ENCODE data around the gene MTOR.
"Not testable (repeated sequence)": the region's sequence is repeated elsewhere in the genome, so short reads cannot be mapped to it uniquely, and the experiment has no call there.

The MTOR gene

DNA sequence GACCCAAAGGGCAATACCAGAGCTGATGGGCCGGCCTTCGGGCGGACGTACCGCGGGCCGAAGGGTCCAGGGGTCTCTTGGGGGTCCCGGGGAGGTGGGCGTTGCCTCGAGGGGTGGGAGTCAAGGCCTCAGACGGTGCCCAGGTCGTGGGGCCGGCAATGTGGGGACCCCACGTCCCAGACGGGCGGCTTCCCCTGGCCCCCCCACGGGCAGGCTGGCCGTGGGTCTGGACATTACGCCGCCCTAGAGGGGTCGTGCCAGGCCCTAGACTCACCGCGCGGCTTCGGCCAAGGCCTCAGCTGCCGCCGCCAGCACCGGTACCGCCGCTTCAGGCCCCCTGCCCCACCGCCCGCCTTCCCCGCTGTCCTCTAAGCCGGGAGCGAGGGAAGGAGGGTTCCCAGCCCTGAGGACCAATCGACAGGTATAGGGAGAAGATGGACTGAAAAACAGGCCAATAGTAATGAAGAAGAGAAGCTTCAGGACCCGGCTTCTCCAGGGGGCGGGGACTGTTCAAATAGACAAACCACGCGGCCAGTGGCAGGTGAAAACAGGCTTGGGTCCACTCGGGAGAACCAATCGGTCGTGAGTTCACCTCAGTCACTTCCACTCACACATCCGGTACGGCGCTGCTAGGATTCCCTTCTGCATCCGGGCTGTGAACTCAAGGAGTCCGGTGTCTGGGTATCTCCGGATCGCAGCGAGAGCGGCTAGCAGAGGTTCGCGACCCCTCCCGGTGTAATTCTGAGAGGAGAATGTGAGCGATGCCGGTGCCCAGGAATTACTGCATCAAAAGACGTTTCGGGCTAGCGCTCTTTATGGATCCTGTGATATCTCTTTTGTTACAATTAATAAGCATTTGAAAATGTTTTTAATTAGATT, at the start of gene MTOR:
MTOR (minus strand) TSS at position 381 of the 879 bp plus-strand sequence. CDS start 3,142 bp downstream, outside the sequence.
- H3K27ac ChIP-seq: no peak within 1 kb of the TSS

DNA sequence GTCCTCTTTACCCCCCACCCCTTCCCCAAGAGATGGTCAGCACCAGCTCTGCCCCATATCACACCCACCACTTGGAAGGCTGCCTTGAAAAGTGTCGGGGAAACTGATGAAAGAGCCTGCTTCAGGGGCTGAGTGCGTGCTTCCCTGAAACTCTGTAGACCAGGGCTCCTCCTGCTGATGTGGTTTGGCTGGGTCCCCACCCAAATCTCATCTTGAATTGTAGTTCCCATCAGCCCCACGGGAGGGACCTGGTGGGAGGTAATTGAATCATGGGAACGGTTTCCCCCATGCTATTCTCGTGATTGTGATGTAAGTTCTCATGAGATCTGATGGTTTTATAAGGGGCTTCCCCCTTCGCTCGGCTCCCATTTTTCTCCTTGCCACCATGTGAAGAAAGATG, 47.0 kb upstream of the MTOR start:
- TF ChIP-seq POLR2AphosphoS5 (IDR thresholded peaks at IDR 0.05; ENCODE audit: borderline replicate concordance, low read depth, low read length): no peak
- no peak for TF ChIP-seq FOXP2 (optimal IDR thresholded peaks at IDR 0.05; ENCODE audit: control extremely low read depth, extremely low read length, insufficient read depth)
- no peak for TF ChIP-seq EZH2 (IDR thresholded peaks at IDR 0.05)
- no peaks in the 10 kb centered on the region for H3K9me3 ChIP-seq (ENCODE audit: low read depth, low read length)

More for the DNA sequence above, at the start of gene MTOR:
- peak within 1 kb of the TSS; percentile 95 for H3K9ac ChIP-seq (ENCODE audit: insufficient read length)
- H3K9me3 ChIP-seq (ENCODE audit: low read depth, low read length): no peaks in the 10 kb centered on the region
- TF ChIP-seq FOXP2 (optimal IDR thresholded peaks at IDR 0.05; ENCODE audit: control extremely low read depth, extremely low read length, insufficient read depth) (peak; percentile 85), POLR2AphosphoS5 (IDR thresholded peaks at IDR 0.05; ENCODE audit: borderline replicate concordance, low read depth, low read length) (peak; percentile 89), EZH2 (IDR thresholded peaks at IDR 0.05) (no peak)
- peak within 1 kb of the TSS; percentile 95 for H3K4me3 ChIP-seq
- DNase-seq (ENCODE audit: low read depth, low spot score): peak; percentile 97
- peaks cover 19% of the 10 kb centered on the region for H3K36me3 ChIP-seq (ENCODE audit: insufficient read depth, low read length)

DNA sequence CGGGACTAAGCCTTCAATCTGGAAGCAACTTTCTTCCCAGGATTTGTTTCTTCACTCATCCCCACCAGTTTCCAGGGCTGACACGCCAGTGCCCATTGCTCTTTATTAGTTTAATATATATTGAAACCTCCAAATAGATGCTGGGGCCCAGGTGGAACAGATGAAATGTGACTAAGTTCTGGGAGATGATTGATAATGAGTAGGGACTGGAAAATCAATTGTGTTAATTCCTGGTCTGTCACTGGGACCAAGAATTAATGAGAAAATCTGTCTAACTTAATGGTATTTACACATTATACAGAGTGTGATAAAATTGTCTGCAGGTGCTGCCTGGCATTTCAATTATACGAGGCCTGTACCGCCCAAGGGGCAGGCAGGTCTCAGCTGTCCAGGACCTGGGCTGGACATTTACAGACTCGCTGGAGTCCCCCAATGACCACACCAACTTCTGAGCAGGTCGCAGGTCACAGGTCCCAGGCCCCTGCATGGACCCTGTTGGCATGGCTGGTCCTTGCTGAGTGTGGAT, 46.4 kb upstream of the MTOR start:
- TF ChIP-seq FOXP2 (optimal IDR thresholded peaks at IDR 0.05; ENCODE audit: control extremely low read depth, extremely low read length, insufficient read depth): no peak
- TF ChIP-seq POLR2AphosphoS5 (IDR thresholded peaks at IDR 0.05; ENCODE audit: borderline replicate concordance, low read depth, low read length): no peak
- no peak for TF ChIP-seq EZH2 (IDR thresholded peaks at IDR 0.05)
- no peaks in the 10 kb centered on the region for H3K36me3 ChIP-seq (ENCODE audit: insufficient read depth, low read length)
- no peak for DNase-seq (ENCODE audit: low read depth, low spot score)
- no peak overlapping the region for H3K27ac ChIP-seq
- no peak overlapping the region for H3K9ac ChIP-seq (ENCODE audit: insufficient read length)
- H3K4me3 ChIP-seq: no peak overlapping the region
- no peaks in the 10 kb centered on the region for H3K9me3 ChIP-seq (ENCODE audit: low read depth, low read length)

More for the DNA sequence above, 47.0 kb upstream of the MTOR start:
- no peak overlapping the region for H3K27ac ChIP-seq
- no peak for DNase-seq (ENCODE audit: low read depth, low spot score)
- no peak overlapping the region for H3K4me3 ChIP-seq
- no peak overlapping the region for H3K9ac ChIP-seq (ENCODE audit: insufficient read length)
- H3K36me3 ChIP-seq (ENCODE audit: insufficient read depth, low read length): no peaks in the 10 kb centered on the region

DNA sequence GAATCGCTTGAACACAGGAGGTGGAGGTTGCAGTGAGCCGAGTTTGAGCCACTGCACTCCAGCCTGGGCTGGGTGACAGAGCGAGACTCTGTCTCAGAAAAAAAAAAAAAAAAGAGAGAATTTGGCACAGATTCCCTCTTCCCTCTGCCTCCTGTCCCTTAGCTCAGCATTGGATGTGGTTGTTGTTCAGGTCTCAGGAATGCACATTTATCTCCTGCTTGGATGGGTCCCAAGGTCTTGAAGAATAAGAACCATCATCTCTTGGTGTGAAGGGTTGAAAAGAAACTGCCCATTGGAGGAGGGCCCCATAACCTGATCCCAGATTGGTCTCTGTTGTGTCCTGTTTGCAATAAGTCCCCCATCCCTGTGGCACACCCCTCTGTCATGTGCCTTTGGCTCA, 45.5 kb upstream of the MTOR start:
- Histone ChIP-seq H3K9ac (ENCODE audit: insufficient read length) (no peak overlapping the region), H3K36me3 (ENCODE audit: insufficient read depth, low read length) (no peaks in the 10 kb centered on the region), H3K9me3 (ENCODE audit: low read depth, low read length) (no peaks in the 10 kb centered on the region), H3K27ac (no peak overlapping the region), H3K4me3 (no peak overlapping the region)
- no peak for TF ChIP-seq FOXP2 (optimal IDR thresholded peaks at IDR 0.05; ENCODE audit: control extremely low read depth, extremely low read length, insufficient read depth)
- no peak for TF ChIP-seq EZH2 (IDR thresholded peaks at IDR 0.05)
- TF ChIP-seq POLR2AphosphoS5 (IDR thresholded peaks at IDR 0.05; ENCODE audit: borderline replicate concordance, low read depth, low read length): no peak
- DNase-seq (ENCODE audit: low read depth, low spot score): no peak

DNA sequence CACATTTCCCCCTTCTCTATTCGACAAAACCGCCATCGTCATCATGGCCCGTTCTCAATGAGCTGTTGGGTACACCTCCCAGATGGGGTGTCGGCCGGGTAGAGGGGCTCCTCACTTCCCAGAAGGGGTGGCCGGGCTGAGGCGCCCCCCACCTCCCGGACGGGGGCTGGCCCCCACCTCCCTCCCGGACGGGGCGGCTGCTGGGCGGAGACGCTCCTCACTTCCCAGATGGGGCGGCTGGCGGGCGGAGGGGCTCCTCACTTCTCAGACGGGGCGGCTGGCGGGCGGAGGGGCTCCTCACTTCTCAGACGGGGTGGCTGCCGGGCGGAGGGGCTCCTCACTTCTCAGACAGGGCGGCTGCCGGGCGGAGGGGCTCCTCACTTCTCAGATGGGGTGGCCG, 43.2 kb upstream of the MTOR start:
- not testable (repeated sequence) for H3K36me3 ChIP-seq (ENCODE audit: insufficient read depth, low read length); H3K27ac ChIP-seq; H3K9me3 ChIP-seq (ENCODE audit: low read depth, low read length); DNase-seq (ENCODE audit: low read depth, low spot score); H3K4me3 ChIP-seq; H3K9ac ChIP-seq (ENCODE audit: insufficient read length)

DNA sequence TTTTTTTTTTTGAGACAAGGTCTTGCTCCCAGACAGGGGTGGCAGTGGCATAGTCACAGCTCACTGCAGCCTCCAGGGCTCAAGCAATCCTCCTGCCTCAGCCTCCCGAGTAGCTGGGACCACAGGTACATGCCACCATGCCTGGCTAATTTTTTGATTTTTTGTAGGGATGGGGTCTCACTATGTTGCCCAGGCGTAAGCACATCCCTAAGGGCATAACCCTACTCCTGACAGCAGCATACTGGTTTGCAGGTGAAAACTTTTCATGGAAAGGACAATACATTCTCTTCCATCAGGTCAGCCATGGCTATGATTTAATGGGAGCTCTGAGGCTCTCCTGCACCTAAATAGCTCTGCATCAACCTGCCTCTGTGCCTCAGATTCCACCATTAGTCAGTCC, 40.0 kb upstream of the MTOR start:
- Histone ChIP-seq H3K36me3 (ENCODE audit: insufficient read depth, low read length) (no peaks in the 10 kb centered on the region), H3K27ac (no peak overlapping the region), H3K9ac (ENCODE audit: insufficient read length) (no peak overlapping the region), H3K4me3 (no peak overlapping the region), H3K9me3 (ENCODE audit: low read depth, low read length) (no peaks in the 10 kb centered on the region)
- TF ChIP-seq EZH2 (IDR thresholded peaks at IDR 0.05) (no peak), FOXP2 (optimal IDR thresholded peaks at IDR 0.05; ENCODE audit: control extremely low read depth, extremely low read length, insufficient read depth) (no peak), POLR2AphosphoS5 (IDR thresholded peaks at IDR 0.05; ENCODE audit: borderline replicate concordance, low read depth, low read length) (no peak)
- DNase-seq (ENCODE audit: low read depth, low spot score): no peak

DNA sequence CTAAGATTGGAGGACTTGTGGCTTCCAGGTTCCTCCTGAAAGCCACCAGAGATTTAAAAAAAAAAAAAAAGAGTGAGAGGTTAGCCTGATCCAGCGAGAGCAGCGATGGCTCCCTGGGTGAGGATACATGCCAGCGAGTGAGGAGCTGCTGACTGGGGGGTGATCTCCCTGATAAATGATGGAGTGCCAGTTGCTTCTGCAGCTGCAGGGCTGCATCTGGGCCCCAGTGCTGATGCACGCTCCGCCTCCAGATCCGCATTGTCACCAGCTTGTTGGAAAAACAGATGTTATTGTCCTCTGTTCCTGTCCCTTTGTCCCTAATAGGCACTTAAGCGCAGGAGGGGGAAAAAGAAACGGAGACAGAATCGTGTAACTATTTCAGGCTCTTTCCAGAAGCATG, 39.2 kb upstream of the MTOR start:
- no peak for TF ChIP-seq FOXP2 (optimal IDR thresholded peaks at IDR 0.05; ENCODE audit: control extremely low read depth, extremely low read length, insufficient read depth)
- no peak for TF ChIP-seq POLR2AphosphoS5 (IDR thresholded peaks at IDR 0.05; ENCODE audit: borderline replicate concordance, low read depth, low read length)
- no peak for TF ChIP-seq EZH2 (IDR thresholded peaks at IDR 0.05)
- Histone ChIP-seq H3K4me3 (no peak overlapping the region), H3K36me3 (ENCODE audit: insufficient read depth, low read length) (no peaks in the 10 kb centered on the region), H3K27ac (no peak overlapping the region), H3K9ac (ENCODE audit: insufficient read length) (no peak overlapping the region), H3K9me3 (ENCODE audit: low read depth, low read length) (no peaks in the 10 kb centered on the region)
- DNase-seq (ENCODE audit: low read depth, low spot score): no peak

DNA sequence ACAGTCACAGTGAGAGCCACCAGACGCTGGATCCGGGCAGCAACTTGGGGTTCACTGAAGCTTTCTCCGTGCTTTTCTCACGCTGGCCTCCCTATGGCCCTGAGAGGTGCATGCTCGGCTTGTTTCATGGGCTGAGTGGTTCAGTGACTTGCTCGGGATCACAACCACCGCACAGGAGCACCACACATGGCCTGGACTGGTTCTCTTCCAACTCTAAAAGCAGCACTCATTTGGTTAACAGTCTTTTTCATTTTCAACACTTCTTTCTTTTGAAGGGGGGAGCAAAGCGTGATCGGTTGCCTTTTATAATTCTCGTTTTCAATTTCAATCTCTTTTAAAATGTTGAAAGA, 36.8 kb upstream of the MTOR start:
- Histone ChIP-seq H3K9me3 (ENCODE audit: low read depth, low read length) (no peaks in the 10 kb centered on the region), H3K36me3 (ENCODE audit: insufficient read depth, low read length) (no peaks in the 10 kb centered on the region), H3K4me3 (no peak overlapping the region), H3K9ac (ENCODE audit: insufficient read length) (no peak overlapping the region), H3K27ac (no peak overlapping the region)
- DNase-seq (ENCODE audit: low read depth, low spot score): no peak
- TF ChIP-seq POLR2AphosphoS5 (IDR thresholded peaks at IDR 0.05; ENCODE audit: borderline replicate concordance, low read depth, low read length) (no peak), EZH2 (IDR thresholded peaks at IDR 0.05) (no peak), FOXP2 (optimal IDR thresholded peaks at IDR 0.05; ENCODE audit: control extremely low read depth, extremely low read length, insufficient read depth) (no peak)
